ENCODE measurements around the gene TOR4A.
"Not testable (repeated sequence)": the region's sequence is repeated elsewhere in the genome, so short reads cannot be mapped to it uniquely, and the experiment has no call there.

The TOR4A gene

DNA sequence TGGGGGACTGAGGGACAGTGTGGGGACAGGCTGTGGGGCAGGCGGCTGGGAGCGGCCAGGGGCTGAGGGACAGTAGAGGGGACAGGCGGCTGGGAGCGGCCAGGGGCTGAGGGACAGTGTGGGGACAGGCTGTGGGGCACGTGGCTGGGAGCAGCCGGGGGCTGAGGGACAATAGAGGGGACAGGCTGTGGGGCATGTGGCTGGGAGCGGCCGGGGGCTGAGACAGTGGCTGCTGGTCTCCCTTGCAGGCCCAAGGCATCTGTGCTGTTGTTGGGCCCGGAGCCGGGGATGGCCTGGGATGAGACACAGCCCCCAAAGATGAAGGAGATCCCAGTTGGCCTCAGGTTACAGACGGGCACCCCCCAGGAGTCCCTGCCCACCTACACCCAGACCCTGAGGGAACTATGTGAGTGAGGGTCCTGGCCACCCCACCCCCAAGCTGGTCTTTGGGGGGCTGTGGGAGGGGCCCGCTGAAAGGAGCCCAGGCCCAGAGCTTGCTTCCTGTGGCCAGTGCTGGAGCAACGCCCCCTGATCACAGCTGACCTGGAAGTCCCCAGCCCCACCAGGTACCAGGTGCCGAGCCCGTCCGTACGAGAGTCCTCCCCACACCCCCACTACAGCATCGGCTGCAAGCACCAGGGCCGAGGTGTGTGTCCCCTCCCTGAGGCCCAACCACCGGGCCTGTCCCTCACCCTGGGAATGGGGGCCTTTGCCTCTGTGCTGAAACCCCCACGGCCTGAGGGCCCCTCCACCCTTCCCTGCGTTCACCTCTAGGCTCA is 25.8 kb upstream of the TOR4A start:
- in situ Hi-C loops (cut with MboI; ENCODE audit: low sequenced_read_pairs): no loop called here

DNA sequence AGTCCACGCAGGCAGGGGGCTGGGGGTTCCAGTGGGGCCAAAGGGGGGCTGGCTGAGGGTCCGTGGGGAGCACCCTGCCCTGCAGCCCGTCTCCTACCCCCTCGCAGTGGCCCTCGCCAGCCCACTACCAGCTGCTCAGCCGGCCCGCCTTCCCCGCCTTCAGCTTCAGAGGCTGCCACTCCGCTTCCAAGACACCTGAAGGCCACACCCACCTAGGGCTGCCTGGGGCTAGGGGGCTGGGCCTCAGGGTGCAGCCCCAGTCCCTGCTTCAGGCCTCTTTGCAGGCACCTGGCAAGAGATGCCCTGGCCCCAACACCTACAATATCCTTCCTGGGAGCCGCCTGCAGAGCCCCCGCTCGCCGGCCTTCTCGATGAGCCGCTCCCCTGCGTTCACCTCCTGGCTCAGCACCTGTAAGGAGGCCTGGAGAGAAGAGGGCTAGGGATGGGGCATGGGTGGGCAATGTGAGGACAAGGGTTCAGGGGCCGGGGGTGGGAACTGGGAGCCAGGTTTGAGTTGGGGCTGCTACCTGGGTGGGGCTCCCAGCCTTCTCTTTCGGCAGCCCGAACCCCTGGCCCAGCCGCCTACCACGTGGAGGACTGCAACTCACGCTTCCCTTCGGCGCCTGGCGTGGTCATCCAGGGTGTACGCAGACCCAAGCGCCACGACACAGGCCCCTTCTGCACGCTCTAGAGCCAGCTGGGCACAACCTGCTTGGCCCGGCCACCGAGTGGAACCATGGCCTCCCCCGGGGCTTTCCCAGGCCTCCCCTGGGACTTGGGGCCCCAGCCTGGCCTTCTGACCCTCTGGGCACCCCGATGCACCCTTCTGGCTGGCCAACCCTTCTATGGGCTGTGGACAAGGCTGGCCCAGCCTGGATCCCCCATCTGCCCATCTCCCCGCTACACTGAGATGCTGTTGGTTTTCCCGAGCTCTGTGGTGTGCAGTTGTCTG is 24.7 kb upstream of the TOR4A start:
- in situ Hi-C loops (cut with MboI; ENCODE audit: low sequenced_read_pairs): no loop called here

DNA sequence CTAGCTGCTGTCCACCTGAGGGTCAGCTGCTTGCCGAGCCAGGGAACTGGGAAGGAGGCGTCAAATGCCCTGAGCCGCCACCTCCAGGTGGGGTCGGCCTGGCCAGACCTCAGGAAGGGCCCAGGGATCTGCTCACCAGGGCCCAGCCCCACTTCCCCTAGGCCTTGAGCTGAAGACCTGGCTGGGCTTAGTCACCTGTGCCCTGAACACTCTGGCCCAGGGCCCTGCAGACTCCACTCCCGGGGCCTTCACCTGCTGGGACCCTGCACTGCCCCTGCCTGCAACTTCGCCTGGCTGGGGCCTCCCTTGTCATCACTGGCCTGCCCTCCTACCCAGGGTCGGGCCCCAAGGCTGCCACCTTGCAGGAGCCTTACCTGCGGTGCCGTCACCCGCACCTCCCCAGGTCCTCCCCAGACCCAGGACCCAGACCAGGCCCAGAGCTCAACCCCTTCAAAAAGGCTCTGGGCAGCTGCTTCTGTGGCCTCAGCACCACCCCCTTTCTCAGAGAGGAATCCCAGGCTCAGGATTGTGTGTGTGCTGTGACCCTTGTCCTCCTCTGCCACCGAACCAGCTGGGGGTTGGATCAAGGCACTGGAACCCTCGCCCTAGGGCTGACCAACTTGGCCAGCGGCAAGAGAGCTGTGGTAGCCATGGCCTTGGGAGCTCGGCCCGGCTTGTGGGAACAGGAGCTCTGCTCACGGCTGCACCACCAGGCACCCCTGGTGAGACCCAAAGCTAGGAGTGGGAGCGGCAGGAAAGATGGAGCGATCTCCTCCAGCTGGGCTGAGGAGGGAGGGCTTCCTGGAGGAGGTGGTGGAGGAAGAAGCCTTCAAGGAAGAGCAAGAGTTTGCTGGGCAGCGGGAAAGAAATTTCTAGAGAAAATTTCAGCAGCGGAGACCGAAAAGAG is 23.6 kb upstream of the TOR4A start:
- in situ Hi-C loops (cut with MboI; ENCODE audit: low sequenced_read_pairs): no loop called here

DNA sequence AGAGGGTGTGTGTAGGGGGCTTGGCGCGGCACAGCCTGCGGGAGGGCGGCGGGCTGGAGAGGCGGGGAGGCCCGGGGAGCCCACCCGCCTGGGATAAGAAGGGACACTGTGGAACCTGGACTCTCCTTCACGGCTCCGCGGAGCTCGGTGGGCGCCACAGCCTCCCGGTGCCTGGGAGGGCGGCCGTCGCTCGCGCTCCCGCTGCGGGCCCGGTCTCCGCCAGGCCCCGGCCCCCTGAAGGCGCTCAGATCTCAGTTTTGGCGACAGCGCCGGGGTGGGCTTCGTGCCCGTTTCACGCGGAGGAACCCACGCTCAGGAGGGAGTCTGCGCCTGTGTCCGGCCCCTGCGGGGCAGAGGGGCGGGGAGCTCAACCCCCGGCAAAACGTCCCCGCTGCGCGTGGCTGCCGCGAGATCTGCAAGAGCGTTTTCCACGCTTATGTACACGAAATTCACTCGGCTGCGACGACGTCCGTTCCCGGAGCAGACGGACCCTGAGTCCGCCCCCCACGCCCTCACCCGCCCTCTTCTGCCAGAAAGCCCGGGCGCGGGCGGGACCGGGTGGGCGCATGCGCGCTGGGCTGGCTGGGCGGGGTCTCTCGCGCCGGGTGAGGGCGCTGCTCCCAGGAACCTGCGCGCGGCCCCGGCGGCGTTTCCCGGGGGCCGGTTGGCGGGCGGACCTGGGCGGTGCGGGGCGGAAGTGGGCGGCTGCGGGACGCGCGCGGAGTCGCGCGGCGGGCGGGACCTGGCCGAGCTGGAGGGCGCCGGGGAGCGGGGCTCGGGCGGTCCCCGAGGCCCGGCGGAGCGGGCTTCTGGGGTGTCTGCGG is 22.7 kb upstream of the TOR4A start, which contains the start of gene NELFB:
TSS of gene NELFB (plus strand) at position 704 of the 824 bp plus-strand sequence.
- in situ Hi-C loops (cut with MboI; ENCODE audit: low sequenced_read_pairs): no loop called here

DNA sequence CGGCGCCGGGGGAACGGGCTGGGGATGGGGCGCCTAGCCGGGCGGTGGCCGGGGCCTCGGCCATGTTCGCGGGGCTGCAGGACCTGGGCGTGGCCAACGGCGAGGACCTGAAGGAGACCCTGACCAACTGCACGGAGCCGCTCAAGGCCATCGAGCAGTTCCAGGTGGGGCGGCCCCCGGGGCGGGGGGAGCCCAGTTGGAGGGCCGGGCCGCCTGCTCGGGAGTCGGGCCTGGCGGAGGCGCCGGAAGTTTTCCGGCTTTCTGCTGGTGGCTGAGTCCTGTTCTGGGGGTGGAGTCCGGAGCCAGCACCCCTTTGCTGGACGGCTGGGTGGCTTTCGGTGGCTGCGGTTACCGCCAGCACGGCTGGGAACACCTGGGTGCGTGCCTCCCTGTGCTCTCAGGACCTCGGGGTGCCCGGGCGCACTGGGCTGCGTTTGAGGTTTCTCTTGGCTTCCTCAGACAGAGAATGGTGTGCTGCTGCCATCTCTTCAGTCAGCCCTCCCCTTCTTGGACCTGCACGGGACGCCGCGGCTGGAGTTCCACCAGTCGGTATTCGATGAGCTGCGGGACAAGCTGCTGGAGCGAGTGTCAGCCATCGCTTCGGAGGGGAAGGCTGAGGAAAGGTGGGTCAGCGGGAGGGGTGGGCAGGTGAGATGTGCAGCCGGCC is 21.9 kb upstream of the TOR4A start:
- in situ Hi-C loops (cut with MboI; ENCODE audit: low sequenced_read_pairs): no loop called here

DNA sequence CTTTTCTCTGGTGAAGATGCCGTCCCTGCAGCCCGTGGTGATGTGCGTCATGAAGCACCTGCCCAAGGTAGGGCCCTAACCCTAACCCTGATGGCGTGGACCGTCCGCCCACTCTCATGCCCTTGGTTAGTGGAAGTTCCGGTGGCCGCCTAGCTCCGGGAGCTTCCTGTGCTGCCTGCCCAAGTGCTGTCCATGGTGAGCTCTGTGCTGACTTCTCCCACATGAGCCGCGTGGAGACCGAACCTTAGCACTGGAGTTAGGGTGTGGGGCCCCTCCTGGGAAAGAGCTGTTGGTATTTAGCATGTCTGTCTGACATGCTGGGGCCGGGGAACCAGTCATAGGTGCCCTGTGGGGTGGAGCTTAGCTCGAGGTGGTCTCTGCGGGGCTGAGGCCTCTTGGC is 21.2 kb upstream of the TOR4A start:
- in situ Hi-C loops (cut with MboI; ENCODE audit: low sequenced_read_pairs): no loop called here

DNA sequence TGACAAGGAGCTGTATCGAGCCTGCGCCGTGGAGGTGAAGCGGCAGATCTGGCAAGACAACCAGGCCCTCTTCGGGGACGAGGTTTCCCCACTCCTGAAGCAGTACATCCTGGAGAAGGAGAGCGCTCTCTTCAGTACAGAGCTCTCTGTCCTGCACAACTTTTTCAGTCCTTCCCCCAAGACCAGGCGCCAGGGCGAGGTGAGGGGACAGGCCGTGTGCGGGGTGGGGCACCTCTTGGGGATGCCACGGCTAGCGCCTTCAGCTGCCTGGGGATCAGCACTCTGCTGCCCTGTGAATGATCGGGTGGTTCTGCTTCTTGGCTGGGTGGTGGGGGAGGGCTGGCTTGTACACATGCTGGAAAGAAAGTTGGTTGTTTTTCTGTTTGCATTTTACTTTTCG is 20.7 kb upstream of the TOR4A start:
- in situ Hi-C loops (cut with MboI; ENCODE audit: low sequenced_read_pairs): no loop called here

DNA sequence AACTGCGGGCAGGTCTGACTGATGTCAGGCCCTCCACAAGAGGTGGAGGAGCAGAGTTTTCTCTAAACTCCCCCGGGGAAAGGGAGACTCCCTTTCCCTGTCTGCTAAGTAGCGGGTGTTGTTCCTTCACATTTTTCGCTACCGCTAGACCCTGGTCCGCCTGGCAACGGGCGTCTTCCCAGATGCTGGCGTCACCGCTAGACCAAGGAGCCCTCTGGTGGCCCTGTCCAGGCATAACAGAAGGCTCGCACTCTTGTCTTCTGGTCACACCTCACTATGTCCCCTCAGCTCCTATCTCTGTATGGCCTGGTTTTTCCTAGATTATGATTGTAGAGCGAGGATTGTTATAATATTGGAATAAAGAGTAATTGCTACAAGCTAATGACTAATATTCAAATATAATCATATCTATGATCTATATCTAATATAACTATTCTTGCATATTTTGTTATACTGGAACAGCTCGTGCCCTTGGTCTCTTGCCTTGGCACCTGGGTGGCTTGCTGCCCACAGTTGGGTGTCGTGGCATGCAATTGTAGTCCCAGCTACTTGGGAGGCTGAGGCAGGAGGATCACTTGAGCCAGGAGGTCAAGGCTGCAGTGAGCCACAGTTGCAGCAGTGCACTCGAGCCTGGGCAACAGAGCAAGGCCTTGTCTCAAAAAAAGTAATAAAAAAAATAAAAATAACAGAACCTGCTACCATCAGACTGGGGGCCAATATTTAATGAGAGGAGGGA is 15.2 kb upstream of the TOR4A start:
- in situ Hi-C loops (cut with MboI; ENCODE audit: low sequenced_read_pairs): not testable (repeated sequence)

DNA sequence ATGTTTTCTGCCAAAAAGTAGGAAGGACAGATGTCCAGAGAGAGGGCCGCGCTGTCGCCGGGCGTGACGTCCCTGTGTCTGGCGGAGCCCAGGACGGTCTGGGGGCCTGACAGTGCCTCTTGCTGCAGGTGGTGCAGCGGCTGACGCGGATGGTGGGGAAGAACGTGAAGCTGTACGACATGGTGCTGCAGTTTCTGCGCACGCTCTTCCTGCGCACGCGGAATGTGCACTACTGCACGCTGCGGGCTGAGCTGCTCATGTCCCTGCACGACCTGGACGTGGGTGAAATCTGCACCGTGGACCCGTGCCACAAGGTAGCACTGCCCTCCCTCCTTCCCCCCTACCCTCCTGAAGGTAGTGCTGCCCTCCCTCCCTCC is 14.6 kb upstream of the TOR4A start:
- in situ Hi-C loops (cut with MboI; ENCODE audit: low sequenced_read_pairs): no loop called here

DNA sequence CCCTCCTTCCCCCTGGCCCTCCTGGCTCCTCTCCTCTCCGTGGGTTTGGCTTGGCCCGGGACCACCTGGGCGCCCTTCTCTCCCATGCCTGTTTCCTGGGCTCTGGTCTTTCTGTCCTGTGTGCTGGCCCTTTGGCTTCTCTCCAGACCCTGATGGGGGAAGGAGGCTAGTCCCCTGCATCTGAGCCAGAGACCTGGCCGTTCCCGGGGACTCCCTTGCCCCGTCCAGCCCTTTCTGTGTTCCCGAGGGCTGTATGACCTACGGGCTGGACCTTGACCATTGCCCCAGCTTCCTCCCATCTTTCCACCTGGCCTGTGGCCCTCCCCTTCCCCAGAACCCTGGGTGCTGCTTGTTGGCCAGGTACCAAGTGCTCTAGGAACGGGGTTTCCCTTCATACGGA is 14.0 kb upstream of the TOR4A start:
- in situ Hi-C loops (cut with MboI; ENCODE audit: low sequenced_read_pairs): no loop called here

DNA sequence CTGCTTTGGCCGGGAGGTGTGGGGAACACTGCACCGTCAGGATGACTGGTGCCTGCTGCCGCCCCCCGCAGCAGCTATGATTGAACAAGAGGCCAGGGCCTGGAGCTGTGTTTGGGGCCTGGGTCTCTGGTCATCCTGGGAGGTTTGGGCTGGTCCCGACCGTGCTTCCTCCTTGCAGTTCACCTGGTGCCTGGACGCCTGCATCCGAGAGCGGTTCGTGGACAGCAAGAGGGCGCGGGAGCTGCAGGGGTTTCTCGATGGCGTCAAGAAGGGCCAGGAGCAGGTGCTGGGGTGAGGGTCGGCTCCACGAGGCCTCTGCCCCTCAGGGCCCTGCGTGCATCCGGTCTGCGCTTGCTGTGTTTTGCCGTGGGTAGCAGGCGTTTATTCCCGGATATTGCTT is 13.5 kb upstream of the TOR4A start:
- in situ Hi-C loops (cut with MboI; ENCODE audit: low sequenced_read_pairs): no loop called here

DNA sequence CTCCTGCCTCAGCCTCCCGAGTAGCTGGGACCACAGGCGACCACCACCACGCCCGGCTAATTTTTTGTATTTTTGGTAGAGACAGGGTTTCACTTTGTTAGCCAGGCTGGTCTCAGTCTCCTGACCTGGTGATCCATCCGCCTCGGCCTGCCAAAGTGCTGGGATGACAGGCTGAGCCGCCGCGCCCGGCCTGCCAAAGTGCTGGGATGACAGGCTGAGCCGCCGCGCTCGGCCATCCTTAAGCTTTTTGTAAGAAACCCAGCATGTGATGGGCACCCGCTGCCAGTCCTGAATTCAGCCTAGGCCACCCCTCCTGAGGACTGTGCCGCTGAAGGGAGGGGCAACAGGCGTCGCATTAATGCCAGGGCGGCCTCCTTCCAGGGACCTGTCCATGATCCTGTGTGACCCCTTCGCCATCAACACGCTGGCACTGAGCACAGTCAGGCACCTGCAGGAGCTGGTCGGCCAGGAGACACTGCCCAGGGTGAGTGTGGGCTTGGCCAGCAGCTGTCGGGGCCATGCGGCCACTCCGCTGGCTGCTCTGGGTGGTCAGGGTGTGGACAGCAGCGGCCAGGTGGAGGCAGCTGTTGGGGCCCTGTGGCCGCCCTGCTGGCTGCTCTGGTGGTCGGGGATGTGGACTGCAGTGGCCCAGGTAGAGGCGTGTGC is 11.9 kb upstream of the TOR4A start:
- in situ Hi-C loops (cut with MboI; ENCODE audit: low sequenced_read_pairs): no loop called here

DNA sequence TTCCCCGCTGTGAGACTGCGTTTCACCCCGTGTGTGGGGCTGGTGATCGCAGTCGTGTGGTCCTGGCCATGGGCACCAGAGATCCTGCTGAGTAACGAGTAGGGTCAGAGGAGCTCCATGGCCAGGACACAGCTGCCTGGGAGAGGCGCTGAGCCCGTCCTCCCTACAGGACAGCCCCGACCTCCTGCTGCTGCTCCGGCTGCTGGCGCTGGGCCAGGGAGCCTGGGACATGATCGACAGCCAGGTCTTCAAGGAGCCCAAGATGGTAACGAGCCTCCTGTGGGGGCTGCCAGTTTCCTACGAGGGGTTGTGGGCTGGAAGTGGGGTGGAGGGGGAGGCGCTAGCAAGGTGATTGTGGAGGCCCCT is 11.4 kb upstream of the TOR4A start:
- in situ Hi-C loops (cut with MboI; ENCODE audit: low sequenced_read_pairs): no loop called here

DNA sequence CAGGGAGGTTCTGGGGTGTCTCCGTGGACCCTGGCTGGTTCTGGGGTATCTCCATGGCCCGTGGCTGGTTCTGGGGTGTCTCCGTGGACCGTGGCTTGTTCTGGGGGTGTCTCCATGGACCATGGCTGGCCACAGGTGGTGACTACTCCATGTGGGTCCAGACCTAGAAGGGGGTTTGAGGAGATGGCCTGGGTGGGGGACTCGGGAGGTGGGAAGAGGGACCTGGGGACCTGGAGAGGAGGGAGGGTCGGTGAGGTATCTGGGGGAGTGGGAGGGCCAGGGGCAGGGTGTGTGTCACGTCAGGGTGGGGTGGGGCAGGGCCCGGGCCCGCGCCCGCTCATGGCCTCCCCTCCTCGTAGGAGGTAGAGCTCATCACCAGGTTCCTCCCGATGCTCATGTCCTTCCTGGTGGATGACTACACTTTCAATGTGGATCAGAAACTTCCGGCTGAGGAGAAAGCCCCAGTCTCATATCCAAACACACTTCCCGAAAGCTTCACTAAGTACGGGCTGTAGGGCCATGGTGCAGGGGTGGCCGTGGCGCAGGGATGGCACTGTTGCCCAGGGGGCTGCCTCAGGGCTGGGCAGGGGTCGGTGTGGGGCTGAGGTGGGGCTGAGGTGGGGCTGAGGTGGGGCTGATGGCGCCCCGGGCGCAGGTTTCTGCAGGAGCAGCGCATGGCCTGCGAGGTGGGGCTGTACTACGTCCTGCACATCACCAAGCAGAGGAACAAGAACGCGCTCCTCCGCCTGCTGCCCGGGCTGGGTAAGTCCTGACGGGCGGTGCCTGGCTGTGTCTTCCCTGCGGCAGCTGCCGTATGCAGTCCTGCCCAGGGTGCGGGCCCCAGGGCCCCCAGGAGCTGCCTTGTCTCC is 10.7 kb upstream of the TOR4A start:
- in situ Hi-C loops (cut with MboI; ENCODE audit: low sequenced_read_pairs): no loop called here

DNA sequence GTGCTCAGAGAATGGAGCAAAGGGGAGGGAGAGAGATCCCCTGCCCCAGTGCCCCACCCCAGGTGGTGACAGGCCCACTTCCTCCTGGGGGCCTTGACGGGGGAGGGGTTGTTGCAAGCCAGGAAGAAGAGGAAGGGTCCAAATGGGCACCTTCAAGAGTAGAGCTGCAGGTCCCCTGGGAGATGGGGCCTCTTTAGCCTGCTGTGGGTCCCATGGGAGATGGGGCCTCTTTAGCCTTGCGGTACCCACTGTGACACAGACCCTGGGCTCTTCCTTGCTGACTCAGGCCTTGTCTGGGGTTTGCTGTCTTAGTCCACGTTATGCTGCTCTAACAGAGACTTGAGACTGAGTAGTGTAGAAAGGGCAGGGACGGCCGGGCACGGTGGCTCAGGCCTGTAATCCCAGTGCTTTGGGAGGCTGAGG is 9.6 kb upstream of the TOR4A start:
- in situ Hi-C loops (cut with MboI; ENCODE audit: low sequenced_read_pairs): no loop called here

DNA sequence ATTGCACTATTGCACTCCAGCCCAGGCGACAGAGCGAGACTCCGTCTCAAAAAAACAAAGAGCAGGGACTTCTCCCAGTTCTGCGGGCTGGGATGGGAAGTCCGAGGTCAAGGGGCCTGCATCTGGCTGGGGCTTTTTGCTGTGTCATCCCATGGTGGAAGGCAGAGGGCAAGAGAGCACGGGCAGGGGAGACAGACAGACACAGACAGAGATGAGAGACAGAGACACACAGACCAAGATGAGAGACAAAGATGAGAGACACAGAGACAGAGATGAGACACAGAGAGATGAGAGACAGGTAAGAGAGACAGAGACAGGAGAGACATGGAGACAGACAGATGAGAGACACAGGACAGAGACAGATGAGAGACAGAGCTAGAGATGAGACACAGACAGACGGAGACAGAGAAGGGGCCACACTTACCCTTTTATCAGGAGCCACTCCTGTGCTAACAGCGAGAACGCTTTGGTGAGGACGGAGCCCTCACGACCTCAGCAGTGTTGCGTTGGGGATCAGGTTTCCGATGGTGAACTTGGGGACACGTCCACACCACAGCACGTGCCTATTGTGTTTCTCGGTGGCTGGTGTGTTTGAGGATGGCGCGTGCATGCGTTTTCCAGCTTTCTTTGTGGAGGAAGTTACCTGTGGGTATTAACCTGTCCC is 8.9 kb upstream of the TOR4A start:
- in situ Hi-C loops (cut with MboI; ENCODE audit: low sequenced_read_pairs): no loop called here

DNA sequence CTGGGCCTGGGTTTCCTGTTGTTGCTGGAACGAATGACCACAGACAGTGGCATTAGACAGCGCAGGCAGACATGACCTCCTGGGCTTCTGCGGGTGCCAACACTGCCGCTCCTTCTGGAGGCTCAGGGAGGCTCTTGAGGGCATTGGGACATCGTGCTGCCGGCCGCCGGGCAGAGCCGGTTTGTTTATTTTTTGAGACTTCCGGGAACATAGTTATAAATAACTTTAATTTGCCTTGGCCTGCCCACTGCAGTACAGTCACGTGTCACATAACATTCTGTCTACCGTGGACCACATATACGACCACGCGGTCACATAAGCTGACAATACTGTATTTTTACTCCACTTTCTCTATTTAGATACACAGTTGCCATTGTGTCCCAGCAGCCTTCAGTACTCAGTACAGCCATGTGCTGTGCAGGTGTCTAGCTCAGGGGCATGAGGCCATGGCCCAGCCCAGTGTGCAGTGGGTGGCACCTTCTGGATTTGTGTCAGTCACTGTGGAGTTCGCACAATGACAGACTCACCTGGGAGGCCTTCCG is 8.2 kb upstream of the TOR4A start:
- in situ Hi-C loops (cut with MboI; ENCODE audit: low sequenced_read_pairs): no loop called here
